ENCODE data around the gene SPTA1. TPM values are rescaled to one million over a fixed set of nuclear protein-coding genes. Genes with fewer than 3 reads are reported as not detected.

SPTA1 gene
- total RNA-seq, 1 donor from 2014 or later, result 0.88 TPM

DNA sequence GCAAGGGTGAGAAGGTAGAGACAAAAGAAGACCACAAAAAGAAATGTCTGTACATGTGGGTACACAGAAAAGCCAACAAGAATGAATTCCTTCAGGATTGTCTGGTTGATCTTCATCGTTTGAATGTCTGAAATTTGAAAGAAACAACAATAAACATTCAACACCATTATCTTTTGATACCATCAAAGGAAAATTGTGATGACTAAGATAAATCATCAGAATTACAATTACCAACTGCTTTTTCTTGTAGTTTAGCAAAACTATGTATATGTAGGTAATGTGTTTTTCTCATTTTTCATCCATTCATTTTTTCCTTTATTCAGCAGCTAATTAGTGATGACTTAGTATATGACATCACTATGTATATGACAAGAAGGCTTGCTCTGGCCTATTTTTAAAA is 106.8 kb downstream of the SPTA1 start, which contains the start of gene OR10X1:
Gene OR10X1 (minus strand): TSS at position 167 of the 400 bp plus-strand sequence. CDS start 0 bp downstream, at position 167.
- DNase-seq (ENCODE audit: low spot score) (no peak), ATAC-seq (no peak)

- ATAC-seq (no peak), DNase-seq (ENCODE audit: low spot score) (no peak)
These were observed 109.0 kb downstream of the SPTA1 start for GRCh38 chr1:158577561-158577960.

DNA sequence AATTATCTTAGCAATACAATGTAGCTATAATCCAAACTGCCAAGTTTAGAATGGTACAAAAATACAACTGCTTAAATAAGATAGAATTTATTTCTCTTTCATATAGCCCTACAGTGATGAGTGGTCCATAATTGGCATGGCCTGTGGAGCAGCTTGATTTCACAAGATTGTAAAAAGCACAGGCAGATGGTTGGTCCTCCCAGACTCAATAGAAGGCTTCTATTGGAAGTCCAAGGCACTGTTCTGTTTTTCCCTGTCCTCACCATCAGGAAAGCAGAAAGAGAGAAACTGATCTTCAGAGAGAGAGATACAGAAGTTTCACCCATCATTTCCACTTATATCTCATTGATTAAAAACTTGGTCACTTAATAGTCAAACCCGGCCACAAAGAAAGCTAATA is 114.3 kb downstream of the SPTA1 start:
- DNase-seq (ENCODE audit: low spot score) (no peak), ATAC-seq (no peak)

DNA sequence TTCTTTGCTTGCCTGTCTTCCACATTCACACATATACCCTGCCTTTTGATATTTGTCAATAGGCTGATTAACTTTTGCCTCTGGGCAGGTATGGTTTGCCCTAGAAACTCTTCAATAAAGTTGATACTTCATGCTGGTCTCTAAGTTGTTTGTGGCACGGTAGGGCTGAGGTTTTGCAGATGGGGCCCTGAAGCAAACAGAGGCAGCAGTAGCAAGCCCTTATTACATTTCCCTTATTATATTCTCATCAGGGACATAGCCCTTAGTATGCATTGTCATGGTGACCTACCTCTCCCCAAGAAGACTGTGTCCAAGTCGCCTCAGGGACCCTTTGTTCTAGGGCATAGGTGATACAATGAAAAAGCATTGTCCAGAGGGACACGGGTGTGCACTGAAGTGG is 116.0 kb downstream of the SPTA1 start, which contains the start of gene OR6P1:
Gene OR6P1 (minus strand): TSS at position 101 of the 400 bp plus-strand sequence. CDS start 6,976 bp downstream, outside the sequence.
- no peak for ATAC-seq
- DNase-seq (ENCODE audit: low spot score), result no peak

DNA sequence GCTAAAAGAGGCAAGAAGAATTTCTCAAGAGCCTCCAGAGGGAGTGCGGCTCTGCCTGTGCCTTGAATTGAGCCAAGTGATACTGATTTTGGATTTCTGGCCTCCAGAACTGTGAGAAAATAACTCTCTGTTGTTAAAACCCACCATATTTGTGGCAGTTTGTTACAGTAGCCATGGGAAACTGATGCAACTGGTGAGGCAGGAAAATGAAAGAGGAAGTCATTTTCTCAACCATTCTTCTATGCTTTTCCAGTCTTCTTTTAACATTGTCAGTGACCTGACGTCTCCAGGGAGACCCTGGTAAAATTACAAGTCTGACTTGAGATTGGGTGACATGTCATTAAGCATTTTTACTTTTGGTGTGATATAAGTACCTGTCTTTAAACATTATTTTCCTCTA is 121.9 kb downstream of the SPTA1 start:
- no peak for ATAC-seq
- DNase-seq (ENCODE audit: low spot score), result no peak

DNA sequence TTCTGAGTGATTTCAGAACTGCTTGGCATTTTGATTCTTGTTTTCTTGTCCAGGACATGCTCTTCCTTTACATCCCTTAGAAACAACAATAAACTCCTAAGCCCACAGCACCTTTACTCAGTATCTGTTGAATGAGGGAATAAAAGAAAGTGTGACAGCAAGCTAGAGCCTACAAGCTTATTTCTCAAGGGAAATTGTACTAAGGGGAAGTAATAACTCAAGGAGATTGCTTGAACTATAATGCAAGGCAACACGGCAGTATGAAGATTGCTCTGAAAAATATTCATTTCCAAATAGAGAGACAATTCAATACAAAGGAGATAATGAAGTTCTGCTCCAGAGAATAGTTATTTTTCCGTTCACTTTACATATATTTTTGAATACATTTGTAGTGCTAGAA is 122.7 kb downstream of the SPTA1 start:
- no peak for DNase-seq (ENCODE audit: low spot score)
- ATAC-seq, result no peak

Other genes starting within 250 kb of the SPTA1 start
- gene OR10K1, start 224.9 kb downstream of the SPTA1 start, total RNA-seq, result not detected
- not detected for gene OR10R2, start 214.5 kb downstream of the SPTA1 start, total RNA-seq
- not detected for gene OR6Y1, start 132.3 kb downstream of the SPTA1 start, total RNA-seq
- not detected for gene OR6P1, start 116.1 kb downstream of the SPTA1 start, total RNA-seq
- not detected for gene OR10X1, start 106.8 kb downstream of the SPTA1 start, total RNA-seq
- gene OR10Z1, start 81.4 kb downstream of the SPTA1 start, total RNA-seq, result not detected
- gene OR6K2, start 13.9 kb upstream of the SPTA1 start, total RNA-seq, result not detected
- gene OR6K3, start 34.0 kb upstream of the SPTA1 start, total RNA-seq, result not detected
- not detected for gene OR6K6, start 68.0 kb upstream of the SPTA1 start, total RNA-seq
- gene OR6N1, start 85.5 kb upstream of the SPTA1 start, total RNA-seq, result not detected
- not detected for gene OR6N2, start 94.5 kb upstream of the SPTA1 start, total RNA-seq
- gene MNDA, start 144.6 kb upstream of the SPTA1 start, total RNA-seq, result 0.53 TPM
- gene PYHIN1, start 244.8 kb upstream of the SPTA1 start, total RNA-seq, result 0.18 TPM